ENCODE measurements around the gene PADI3.

PADI3 gene

DNA sequence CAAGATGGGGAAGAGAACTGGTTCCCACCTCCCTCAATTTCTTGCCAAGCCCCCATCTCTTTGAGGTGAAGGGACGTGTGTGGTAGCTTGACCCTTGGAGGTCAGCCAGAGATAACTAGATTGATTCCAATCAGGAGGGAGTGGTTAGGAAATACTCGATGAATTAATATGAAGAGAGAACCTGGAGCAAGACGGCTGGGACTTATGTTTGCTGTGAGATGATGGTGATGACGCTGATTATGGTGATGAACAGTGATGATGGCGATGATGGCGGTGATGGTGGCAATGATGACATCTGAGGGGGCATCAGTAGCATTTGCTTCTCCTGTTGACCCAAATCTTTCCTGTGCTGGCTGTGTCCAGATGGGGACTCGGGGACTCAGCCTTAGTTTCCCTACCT, 43.2 kb upstream of the PADI3 start:
- TF ChIP-seq, protein P1, sequence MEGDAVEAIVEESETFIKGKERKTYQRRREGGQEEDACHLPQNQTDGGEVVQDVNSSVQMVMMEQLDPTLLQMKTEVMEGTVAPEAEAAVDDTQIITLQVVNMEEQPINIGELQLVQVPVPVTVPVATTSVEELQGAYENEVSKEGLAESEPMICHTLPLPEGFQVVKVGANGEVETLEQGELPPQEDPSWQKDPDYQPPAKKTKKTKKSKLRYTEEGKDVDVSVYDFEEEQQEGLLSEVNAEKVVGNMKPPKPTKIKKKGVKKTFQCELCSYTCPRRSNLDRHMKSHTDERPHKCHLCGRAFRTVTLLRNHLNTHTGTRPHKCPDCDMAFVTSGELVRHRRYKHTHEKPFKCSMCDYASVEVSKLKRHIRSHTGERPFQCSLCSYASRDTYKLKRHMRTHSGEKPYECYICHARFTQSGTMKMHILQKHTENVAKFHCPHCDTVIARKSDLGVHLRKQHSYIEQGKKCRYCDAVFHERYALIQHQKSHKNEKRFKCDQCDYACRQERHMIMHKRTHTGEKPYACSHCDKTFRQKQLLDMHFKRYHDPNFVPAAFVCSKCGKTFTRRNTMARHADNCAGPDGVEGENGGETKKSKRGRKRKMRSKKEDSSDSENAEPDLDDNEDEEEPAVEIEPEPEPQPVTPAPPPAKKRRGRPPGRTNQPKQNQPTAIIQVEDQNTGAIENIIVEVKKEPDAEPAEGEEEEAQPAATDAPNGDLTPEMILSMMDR (IDR thresholded peaks at IDR 0.05), result no peak

DNA sequence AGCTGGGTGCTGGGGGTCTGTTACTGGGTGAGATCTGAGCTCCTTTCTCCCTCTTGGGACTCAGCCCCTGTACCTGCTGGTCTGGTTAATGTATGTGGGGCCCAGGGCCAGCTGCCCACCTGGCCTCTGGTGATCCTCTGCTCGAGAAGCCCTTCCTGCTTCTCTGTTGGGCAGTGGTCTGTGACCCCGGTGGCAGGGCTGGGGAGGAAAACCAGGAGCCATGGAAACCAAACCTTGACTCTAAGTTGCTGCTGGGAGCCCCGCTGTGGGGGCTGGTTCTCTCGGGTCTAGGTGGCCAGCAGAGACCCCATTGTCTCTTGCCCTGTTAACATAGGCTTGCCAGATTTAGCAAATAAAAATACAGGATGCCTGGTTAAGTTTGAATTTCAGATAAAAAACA, 42.7 kb upstream of the PADI3 start:
- TF ChIP-seq, protein P1 (IDR thresholded peaks at IDR 0.05), result no peak

DNA sequence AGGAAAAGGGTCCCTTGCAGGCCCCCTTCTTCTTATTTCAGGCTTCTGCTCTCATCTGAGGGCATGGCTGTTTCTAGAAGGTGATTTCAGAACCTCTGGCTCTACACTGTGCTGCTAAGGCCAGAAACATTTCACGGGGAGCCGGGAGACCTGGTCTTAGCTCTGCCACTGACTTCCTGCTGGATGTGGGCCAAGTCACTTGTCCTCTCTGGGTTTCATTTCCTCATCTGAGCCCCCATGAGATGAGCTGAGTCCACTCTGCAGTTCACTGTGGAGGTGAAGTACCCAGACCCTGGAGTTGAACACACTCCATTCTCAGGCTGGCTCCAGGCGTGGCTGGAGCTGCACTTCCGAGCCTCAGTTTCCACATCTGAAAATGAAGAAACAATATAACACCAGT, 41.9 kb upstream of the PADI3 start:
- TF ChIP-seq, protein P1 (IDR thresholded peaks at IDR 0.05), result no peak

DNA sequence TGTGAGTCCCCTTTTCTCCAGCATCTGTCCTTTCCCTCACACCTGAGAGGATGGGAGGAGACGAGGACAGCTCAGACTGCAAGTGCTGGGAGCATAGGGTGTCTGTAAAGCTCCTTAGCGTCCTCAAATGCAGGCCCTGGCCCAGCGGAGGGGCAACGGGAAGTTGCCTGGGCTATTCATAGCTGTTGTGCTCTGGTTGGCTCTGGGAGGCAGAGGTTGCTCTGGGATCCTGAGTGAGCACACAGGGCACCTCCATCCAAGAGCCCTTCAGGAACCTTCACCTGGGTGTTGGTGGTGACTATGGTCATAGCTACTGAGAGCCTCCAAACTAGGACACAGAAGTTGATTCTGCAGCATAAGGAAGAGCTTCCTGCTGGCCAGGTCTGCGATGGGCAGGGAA, 41.4 kb upstream of the PADI3 start:
- TF ChIP-seq, protein P1 (IDR thresholded peaks at IDR 0.05), result no peak

DNA sequence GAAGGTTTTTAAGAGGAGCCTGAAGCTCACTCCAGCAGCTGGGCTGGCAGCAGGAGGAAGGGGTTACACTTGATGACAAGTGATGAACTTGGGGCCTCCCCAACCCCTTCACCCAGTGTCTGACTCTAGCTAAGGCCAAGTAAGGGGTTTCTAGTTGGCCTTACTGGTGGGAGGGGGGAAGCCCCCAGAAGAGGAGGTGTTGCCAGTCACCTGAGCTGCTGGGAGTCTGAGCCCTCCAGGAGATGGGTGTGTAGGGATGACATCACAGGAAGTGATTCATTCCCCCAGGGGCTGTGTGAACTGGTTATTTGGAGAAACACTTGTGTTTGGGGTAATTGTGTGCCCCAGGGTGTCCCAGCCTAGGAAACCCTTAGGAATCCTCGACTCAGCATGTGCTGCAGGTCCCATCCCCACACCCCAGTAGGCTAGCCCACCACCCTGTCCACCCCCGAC, 40.9 kb upstream of the PADI3 start:
- TF ChIP-seq, protein P1 (IDR thresholded peaks at IDR 0.05), result no peak

DNA sequence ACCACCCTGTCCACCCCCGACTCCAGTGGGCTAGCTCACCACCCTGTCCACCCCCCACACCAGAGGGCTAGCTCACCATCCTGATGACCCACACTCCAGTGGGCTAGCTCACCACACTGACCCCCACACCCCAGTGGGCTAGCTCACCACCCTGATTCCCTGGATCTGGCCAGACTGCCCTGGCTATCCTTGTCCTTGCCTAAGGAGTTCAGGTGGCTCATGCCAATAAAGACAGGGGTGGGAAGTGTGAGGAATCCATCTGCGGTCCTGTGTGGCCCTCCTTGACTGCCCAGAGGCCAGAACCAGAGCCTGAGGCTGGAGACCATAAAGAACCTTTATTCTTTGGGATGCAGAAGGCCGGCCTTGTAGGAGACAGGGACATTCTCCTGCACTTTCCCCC, 40.4 kb upstream of the PADI3 start:
- TF ChIP-seq, protein P1 (IDR thresholded peaks at IDR 0.05), result no peak

DNA sequence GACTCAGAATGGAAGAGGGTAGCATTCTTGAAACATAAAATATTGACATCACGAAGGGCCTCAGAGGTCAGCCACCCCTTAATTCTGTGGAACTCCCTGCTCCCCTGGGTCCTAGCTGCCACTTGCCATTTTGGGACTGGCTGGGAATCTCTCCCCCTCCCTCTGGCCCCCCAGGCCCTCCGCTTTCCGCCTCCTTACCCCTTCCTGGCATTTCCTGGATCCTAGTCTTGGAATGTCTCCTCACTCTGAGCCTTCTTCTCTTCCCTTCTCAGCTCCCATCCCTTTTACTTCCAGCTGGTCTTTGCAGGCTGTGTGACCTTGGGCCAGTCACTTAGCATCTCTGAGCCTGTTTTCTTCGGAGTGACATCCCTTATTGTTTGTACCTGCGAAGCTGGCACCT, 39.5 kb upstream of the PADI3 start:
- TF ChIP-seq, protein P1 (IDR thresholded peaks at IDR 0.05), result no peak

DNA sequence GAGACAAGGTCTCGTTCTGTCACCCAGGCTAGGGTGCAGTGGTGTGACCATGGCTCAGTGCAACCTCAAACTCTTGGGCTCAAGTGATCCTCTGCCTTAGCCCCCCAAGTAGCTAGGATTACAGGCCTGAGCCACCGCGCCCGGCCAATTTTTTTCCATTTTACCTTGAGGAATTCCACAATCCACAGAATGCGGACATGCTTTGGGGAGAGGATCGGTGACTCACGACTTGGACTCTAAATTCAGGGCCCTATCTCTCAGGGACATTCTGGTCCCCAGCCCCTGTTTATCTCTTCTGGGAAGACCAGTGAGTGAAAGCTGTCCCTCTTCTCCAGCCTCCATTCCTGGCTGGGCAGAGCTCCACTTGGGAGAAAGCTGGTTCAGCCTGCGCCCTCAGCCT, 38.7 kb upstream of the PADI3 start:
- TF ChIP-seq, protein P1 (IDR thresholded peaks at IDR 0.05), result no peak
